GM21447 (cell line): ENCODE measurements around the gene CNTNAP5.

Experiments used
- ATAC-seq: cut with Tn5 transposase; IDR thresholded peaks from one replicate; pipeline ENCODE4 v1.9.1; 2021; ENCODE audit not compliant: unreplicated experiment

Gene CNTNAP5

GRCh38 chr2:124961132-124961531, 936.0 kb downstream of the CNTNAP5 start:
- no peak for ATAC-seq
